ENCODE measurements around the gene MRPL52. TPM values are rescaled to one million over a fixed set of nuclear protein-coding genes. Genes with fewer than 3 reads are reported as not detected.

MRPL52 gene
- 149 to 241 TPM (median 211 TPM) in 5 replicates for total RNA-seq (2022; extraction: Qiagen RNA extraction; ENCODE audit: low read depth)

GRCh38 chr14:22829661-22830442, at the start of gene MRPL52:
Gene MRPL52, plus strand, starts transcription at chr14:22829887. Its CDS starts 26 bp downstream, at chr14:22829913.

DNA sequence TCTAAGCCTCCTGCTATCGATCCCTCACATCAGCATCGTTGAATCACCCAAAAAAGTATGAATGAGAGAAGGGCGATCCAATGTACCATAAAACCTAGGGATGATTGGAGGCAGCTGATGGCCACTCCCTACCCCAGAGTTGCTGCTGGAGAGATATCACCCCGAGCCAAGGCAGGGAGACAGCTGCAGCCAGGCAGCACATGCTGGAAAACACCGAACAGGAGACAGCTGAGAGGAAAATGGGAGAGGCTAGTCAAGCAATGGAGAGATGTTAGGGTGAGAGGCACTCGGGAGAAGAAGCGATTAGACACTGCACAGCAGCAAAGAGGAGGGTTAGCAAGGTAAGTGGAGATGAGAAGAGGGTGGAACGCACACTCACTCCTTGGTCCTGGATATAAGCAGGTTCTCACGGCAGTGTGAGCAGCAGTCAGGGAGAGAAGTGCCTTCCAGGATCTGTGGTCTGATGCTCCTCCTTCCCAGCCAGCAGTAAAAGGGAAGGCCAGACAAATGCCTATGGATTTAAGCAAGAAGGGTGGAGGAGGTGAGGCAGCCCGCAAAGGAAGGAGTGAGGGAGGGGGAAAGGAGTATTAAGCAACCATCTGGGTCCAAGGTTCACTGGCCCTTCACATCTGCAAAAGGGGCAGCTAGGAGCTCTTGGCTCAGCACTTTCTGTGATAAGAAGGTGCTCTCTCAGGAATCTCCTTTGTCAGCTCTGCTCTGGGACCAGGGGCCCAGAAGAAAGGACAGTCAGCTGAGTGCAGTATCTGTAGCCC, 14.6 kb upstream of the MRPL52 start, which contains the start of gene SLC7A7:
Gene SLC7A7 (minus strand): TSS at position 495 of the 773 bp plus-strand sequence. CDS start 2,037 bp downstream, outside the sequence.

GRCh38 chr14:22836301-22837113, 6.8 kb downstream of the MRPL52 start, which contains the start of gene MMP14:
Gene MMP14, plus strand, starts transcription at chr14:22836585. Its CDS starts 233 bp downstream, at chr14:22836818.

DNA sequence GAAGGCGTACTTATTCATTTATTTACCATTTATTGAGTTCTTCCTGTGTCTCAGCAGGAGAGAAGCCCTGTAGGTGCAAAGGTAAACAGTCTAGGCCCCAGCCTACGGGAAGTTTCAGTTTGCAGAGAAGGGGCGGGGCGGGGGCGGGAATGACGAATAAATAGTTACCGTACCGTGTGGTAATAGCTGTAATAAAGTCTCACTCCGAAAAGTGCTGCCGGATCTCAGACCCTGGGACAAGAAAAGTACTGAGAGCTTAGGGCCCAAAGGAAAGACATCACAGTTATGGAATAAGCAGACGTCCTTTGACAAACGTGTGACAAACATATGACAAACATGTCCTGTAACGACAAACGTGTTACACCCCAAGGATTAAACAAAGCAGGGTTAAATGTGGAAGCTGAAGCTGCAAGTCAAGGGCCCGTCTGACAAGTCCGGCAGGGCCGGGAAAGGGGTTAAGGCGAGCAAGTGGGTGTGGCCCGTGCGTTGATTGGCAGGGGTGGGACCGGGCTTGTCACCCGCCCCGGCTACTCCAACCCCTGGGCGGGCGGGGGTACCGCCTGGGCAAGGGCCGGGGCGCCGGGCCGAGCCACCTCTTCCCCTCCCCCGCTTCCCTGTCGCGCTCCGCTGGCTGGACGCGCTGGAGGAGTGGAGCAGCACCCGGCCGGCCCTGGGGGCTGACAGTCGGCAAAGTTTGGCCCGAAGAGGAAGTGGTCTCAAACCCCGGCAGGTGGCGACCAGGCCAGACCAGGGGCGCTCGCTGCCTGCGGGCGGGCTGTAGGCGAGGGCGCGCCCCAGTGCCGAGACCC, 41.7 kb downstream of the MRPL52 start, which contains the start of gene LRP10:
Gene LRP10 (plus strand): TSS at position 517 of the 809 bp plus-strand sequence. CDS start 564 bp downstream, outside the sequence.

GRCh38 chr14:22883173-22883976, 53.7 kb downstream of the MRPL52 start, which contains the start of gene REM2:
Gene REM2, plus strand, starts transcription at chr14:22883222. Its CDS starts 66 bp downstream, at chr14:22883288.

Other genes with a start within 250 kb of the MRPL52 start
- 284 to 364 TPM (median 345 TPM) in 5 replicates for gene DAD1, start 240.7 kb upstream of the MRPL52 start, total RNA-seq (2022; extraction: Qiagen RNA extraction; ENCODE audit: low read depth)
- 51.3 to 54.2 TPM (median 53.2 TPM) in 5 replicates for gene ABHD4, start 231.6 kb upstream of the MRPL52 start, total RNA-seq (2022; extraction: Qiagen RNA extraction; ENCODE audit: low read depth)
- not detected in 5 replicates for gene OR6J1, start 185.5 kb upstream of the MRPL52 start, total RNA-seq (2022; extraction: Qiagen RNA extraction; ENCODE audit: low read depth)
- gene OXA1L, start 63.2 kb upstream of the MRPL52 start, total RNA-seq (2022; extraction: Qiagen RNA extraction; ENCODE audit: low read depth): 147 to 168 TPM (median 162 TPM) in 5 replicates
- gene SLC7A7, start 14.5 kb upstream of the MRPL52 start, total RNA-seq (2022; extraction: Qiagen RNA extraction; ENCODE audit: low read depth): 10.1 to 16.0 TPM (median 14.5 TPM) in 5 replicates
- 0.37 to 0.94 TPM (median 0.74 TPM) in 5 replicates for gene MMP14, start 6.7 kb downstream of the MRPL52 start, total RNA-seq (2022; extraction: Qiagen RNA extraction; ENCODE audit: low read depth)
- 59.9 to 82.8 TPM (median 72.1 TPM) in 5 replicates for gene LRP10, start 41.9 kb downstream of the MRPL52 start, total RNA-seq (2022; extraction: Qiagen RNA extraction; ENCODE audit: low read depth)
- 0.22 to 0.46 TPM (median 0.37 TPM) in 5 replicates for gene REM2, start 53.3 kb downstream of the MRPL52 start, total RNA-seq (2022; extraction: Qiagen RNA extraction; ENCODE audit: low read depth)
- 58.1 to 70.5 TPM (median 63.1 TPM) in 5 replicates for gene RBM23, start 89.3 kb downstream of the MRPL52 start, total RNA-seq (2022; extraction: Qiagen RNA extraction; ENCODE audit: low read depth)
- gene PRMT5, start 99.5 kb downstream of the MRPL52 start, total RNA-seq (2022; extraction: Qiagen RNA extraction; ENCODE audit: low read depth): 103 to 161 TPM (median 122 TPM) in 5 replicates
- 35.0 to 41.1 TPM (median 36.9 TPM) in 5 replicates for gene HAUS4, start 127.2 kb downstream of the MRPL52 start, total RNA-seq (2022; extraction: Qiagen RNA extraction; ENCODE audit: low read depth)
- 38.8 to 43.7 TPM (median 40.1 TPM) in 5 replicates for gene AJUBA, start 152.7 kb downstream of the MRPL52 start, total RNA-seq (2022; extraction: Qiagen RNA extraction; ENCODE audit: low read depth)
- gene C14orf93, start 180.3 kb downstream of the MRPL52 start, total RNA-seq (2022; extraction: Qiagen RNA extraction; ENCODE audit: low read depth): 3.5 to 4.2 TPM (median 3.8 TPM) in 5 replicates
- gene PSMB5, start 205.0 kb downstream of the MRPL52 start, total RNA-seq (2022; extraction: Qiagen RNA extraction; ENCODE audit: low read depth): 311 to 330 TPM (median 317 TPM) in 5 replicates
- gene PSMB11, start 212.3 kb downstream of the MRPL52 start, total RNA-seq (2022; extraction: Qiagen RNA extraction; ENCODE audit: low read depth): not detected in 5 replicates
- 2.7 to 5.9 TPM (median 5.0 TPM) in 5 replicates for gene CDH24, start 227.6 kb downstream of the MRPL52 start, total RNA-seq (2022; extraction: Qiagen RNA extraction; ENCODE audit: low read depth)